ENCODE measurements around the gene ADGRB3.

Gene ADGRB3

GRCh38 chr6:69383627-69384026 is 748.5 kb downstream of the ADGRB3 start:
- H3K4me3 ChIP-seq (replicated peaks; ENCODE audit: low read depth, low read length): no peak overlapping the region
- no peak for TF ChIP-seq CTCF (IDR thresholded peaks at IDR 0.05; ENCODE audit: low read depth, low read length, missing control alignments)
- no peak for DNase-seq (ENCODE audit: extremely low read depth, low read depth)

GRCh38 chr6:69386426-69386825 is 751.3 kb downstream of the ADGRB3 start:
- DNase-seq (ENCODE audit: extremely low read depth, low read depth): no peak
- no peak for TF ChIP-seq CTCF (IDR thresholded peaks at IDR 0.05; ENCODE audit: low read depth, low read length, missing control alignments)
- no peak overlapping the region for H3K4me3 ChIP-seq (replicated peaks; ENCODE audit: low read depth, low read length)

DNA sequence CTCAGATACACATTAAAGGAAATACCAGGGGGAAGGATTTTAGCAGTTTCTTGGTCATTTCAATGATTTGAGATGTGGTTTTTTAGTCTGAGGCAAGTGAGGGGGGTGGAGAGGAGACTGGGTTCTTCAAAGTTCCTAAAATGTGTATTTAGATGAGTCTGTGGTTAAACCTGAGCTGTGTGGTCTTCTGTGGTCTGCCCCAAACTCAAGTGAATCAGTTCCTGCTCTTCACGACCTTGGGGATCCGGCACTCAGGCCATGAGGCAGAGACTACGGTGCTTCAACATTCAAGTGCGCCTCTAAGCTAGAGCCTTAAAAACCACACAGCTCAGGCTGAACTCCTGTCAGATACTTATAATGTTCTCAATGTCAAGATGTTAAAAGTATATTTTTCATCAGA is 755.0 kb downstream of the ADGRB3 start:
- H3K4me3 ChIP-seq (replicated peaks; ENCODE audit: low read depth, low read length): no peak overlapping the region
- no peak for TF ChIP-seq CTCF (IDR thresholded peaks at IDR 0.05; ENCODE audit: low read depth, low read length, missing control alignments)
- no peak for DNase-seq (ENCODE audit: extremely low read depth, low read depth)

DNA sequence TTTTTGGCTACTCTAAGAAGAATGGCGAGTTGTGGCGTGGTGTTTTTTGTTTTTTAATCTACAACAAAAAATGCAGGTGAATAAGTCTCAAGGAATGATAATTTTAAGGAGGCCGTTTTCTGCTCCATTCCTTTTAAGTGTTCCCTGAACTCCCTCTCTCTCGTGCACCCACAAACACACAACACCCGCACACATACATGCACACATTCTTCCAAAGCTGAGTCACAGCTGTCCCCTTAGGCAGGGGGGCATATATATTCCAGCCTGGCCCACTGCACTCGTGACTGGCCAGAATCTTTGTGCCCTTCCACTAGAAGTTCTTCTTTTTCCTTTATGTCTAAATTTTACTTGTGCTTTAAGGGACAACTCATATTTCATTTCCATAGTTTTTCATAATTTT is 756.0 kb downstream of the ADGRB3 start:
- no peak overlapping the region for H3K4me3 ChIP-seq (replicated peaks; ENCODE audit: low read depth, low read length)

GRCh38 chr6:69392745-69393144 is 757.7 kb downstream of the ADGRB3 start:
- H3K4me3 ChIP-seq (replicated peaks; ENCODE audit: low read depth, low read length): no peak overlapping the region
- DNase-seq (ENCODE audit: extremely low read depth, low read depth): no peak
- TF ChIP-seq CTCF (IDR thresholded peaks at IDR 0.05; ENCODE audit: low read depth, low read length, missing control alignments): no peak

More for the DNA sequence above, 756.0 kb downstream of the ADGRB3 start:
- DNase-seq (ENCODE audit: extremely low read depth, low read depth): no peak
- no peak for TF ChIP-seq CTCF (IDR thresholded peaks at IDR 0.05; ENCODE audit: low read depth, low read length, missing control alignments)

- no peak for TF ChIP-seq CTCF (IDR thresholded peaks at IDR 0.05; ENCODE audit: low read depth, low read length, missing control alignments)
- no peak overlapping the region for H3K4me3 ChIP-seq (replicated peaks; ENCODE audit: low read depth, low read length)
- DNase-seq (ENCODE audit: extremely low read depth, low read depth): no peak
Measured at GRCh38 chr6:69398311-69398710, 763.2 kb downstream of the ADGRB3 start.

DNA sequence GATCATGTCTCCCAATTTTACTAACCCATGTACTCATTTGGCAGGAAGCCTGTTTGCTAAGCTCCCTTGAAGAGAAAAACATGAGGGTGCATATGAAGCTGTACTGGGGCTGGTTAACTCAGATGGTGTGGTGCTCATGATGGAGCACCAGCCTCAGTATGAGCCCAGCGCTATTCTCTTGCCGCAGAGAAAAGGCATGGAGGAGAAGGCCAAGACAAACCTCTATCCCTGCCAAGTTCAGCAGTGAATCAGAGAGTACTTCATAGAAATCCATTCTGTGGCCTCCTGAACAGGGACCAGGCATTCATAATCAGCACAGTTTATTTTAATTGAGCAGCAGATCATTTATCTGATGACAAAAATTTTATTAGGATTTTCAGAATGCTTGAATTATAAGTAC is 763.6 kb downstream of the ADGRB3 start:
- no peak for DNase-seq (ENCODE audit: extremely low read depth, low read depth)
- H3K4me3 ChIP-seq (replicated peaks; ENCODE audit: low read depth, low read length): no peak overlapping the region
- TF ChIP-seq CTCF (IDR thresholded peaks at IDR 0.05; ENCODE audit: low read depth, low read length, missing control alignments): no peak
